Stomach (tissue), 9 donors: Measurements from ENCODE around the gene HYAL1. TPM values are rescaled to one million over a fixed set of nuclear protein-coding genes. Genes with fewer than 3 reads are reported as not detected.

Experiments used
- DNase-seq, 2 donors: peaks; one replicate each; pipeline versions ENCODE4 v3.0.0 to v3.0.0-alpha.2; 2013 to 2019
- H3K27ac ChIP-seq, 5 donors: fragments of 200-600 bp in 4 of 5; sonication (generic) in 4 of 5; one replicate each; pipeline ENCODE4 v1.5.1; 2013 to 2019; ENCODE audit warnings: mild to moderate bottlenecking in 1 of 5, moderate library complexity in 1 of 5
- H3K27me3 ChIP-seq, 3 donors: fragments of 200-600 bp; sonication (generic); one replicate each; pipeline ENCODE4 v1.5.1; 2017 to 2019; ENCODE audit warnings: mixed run types in 1 of 3
- H3K36me3 ChIP-seq, 4 donors: fragments of 200-600 bp; sonication (generic); 1 replicate in 3 of 4; 2 replicates in 1 of 4; pipeline ENCODE4 v1.5.1; 2016 to 2019
- H3K4me1 ChIP-seq, 4 donors: fragments of 200-600 bp; sonication (generic); one replicate each; pipeline ENCODE4 v1.5.1; 2016 to 2019
- H3K4me3 ChIP-seq, 4 donors: fragments of 200-600 bp; sonication (generic) in 3 of 4; one replicate each; pipeline ENCODE4 v1.5.1; 2016 to 2019; ENCODE audit warnings: mild to moderate bottlenecking in 1 of 4
- H3K9me3 ChIP-seq, 4 donors: fragments of 200-600 bp; sonication (generic); one replicate each; pipeline ENCODE4 v1.5.1; 2016 to 2019
- EP300 ChIP-seq: sonication (generic); formaldehyde crosslinking; IDR thresholded peaks from one replicate; pipeline ENCODE4 v1.6.1; 2017; ENCODE audit warnings: antibody characterized with exemption
- POLR2A ChIP-seq, 4 donors: fragments of 450-650 bp; IDR thresholded peaks; one replicate each; pipeline ENCODE4 v1.6.1; 2016; ENCODE audit warnings: antibody characterized with exemption in 4 of 4, control low read depth in 2 of 4, mild to moderate bottlenecking in 1 of 4, moderate library complexity in 1 of 4
- POLR2AphosphoS5 ChIP-seq, 3 donors: sonication (generic); formaldehyde crosslinking; IDR thresholded peaks; one replicate each; pipeline ENCODE4 v1.6.1; 2016; ENCODE audit warnings: antibody characterized with exemption in 3 of 3
- WGBS, 5 donors: extraction: QIAGEN DNeasy Blood & Tissue Kit in 3 of 5; methylation state at CpG; one replicate each; pipeline versions ENCODE4 v1.1.5 to v1.1.7; 2013 to 2018; 5-methylcytosine and 5-hydroxymethylcytosine counted together
- intact Hi-C: fragments of 100-400 bp; cut with DNase I; formaldehyde crosslinking; loops from one replicate; pipeline ENCODE4 v1.15.1; 2023; ENCODE audit warnings: low total_unique reads
- polyA plus RNA-seq, 3 donors: library from polyadenylated mRNA; stranded (reverse); fragments of 200-250 nt; gene quantifications; one replicate each; pipeline ENCODE4 v1.2.3, GENCODE V29; 2013
- total RNA-seq, 5 donors: library from RNA; depleted of rRNA; stranded (reverse); fragments of >200 nt; gene quantifications; one replicate each; pipeline versions ENCODE4 v1.1.0 to v1.2.3, GENCODE V29; 2014 to 2016
- TF ChIP-seq, protein P1 (sequence below), 7 experiments: fragments of 450-650 bp in 4 of 7; fragments of 200-600 bp in 3 of 7; sonication (generic) in 3 of 7; IDR thresholded peaks; one replicate each; pipeline ENCODE4 v1.5.1; 2016 to 2019; ENCODE audit warnings: antibody characterized with exemption in 7 of 7, control low read depth in 2 of 7, mild to moderate bottlenecking in 1 of 7
- donor health status: healthy with polysubstance abuse.
- donor health status: Bipolar disorder and iron deficiency.
- donor health status: healthy.

HYAL1 gene
- total and polyA plus RNA-seq, 8 donors = 1.8 to 38.4 (median 6.3) TPM; not detected in 1

DNA sequence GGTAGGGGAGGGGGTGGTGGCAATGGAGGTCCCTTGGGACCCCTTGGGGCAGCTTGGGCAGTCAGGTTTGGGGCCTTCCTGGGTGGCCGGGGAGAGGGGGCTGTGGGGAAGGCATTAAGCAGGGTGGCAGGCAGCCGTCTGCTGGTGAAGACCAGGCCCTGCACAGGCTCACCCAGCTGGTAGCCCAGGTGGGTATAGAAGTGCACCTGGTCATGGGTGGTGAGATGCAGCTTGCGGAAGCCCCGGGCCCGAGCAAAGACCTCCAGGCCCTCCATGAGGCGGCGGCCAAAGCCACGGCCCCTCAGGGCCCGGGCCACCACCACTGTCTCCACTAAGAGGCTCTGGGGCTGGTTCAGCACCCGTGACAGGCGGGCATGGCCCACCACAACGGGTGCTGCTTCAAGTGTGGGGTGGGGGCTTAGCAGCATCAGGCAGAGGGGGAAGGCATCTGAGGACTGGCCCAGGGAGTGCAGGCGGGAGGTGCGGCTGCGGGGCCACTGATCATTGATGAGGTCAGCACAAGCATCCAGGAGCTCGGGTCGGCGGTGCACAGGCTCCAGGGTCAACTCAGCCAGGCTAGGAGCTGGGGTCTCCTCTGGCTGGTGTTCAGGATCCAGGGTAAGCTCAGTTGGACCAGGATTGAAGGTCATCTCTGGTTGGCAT, 6.5 kb downstream of the HYAL1 start:
- WGBS, 5 donors = 93 to 96% (median 94%) methylated on average over 13 to 18 of the region's 18 CpGs
- TF ChIP-seq POLR2A (IDR thresholded peaks at IDR 0.05) (no peak), EP300 (no peak), POLR2AphosphoS5 (IDR thresholded peaks at IDR 0.05) (no peak)
- TF ChIP-seq, protein P1, sequence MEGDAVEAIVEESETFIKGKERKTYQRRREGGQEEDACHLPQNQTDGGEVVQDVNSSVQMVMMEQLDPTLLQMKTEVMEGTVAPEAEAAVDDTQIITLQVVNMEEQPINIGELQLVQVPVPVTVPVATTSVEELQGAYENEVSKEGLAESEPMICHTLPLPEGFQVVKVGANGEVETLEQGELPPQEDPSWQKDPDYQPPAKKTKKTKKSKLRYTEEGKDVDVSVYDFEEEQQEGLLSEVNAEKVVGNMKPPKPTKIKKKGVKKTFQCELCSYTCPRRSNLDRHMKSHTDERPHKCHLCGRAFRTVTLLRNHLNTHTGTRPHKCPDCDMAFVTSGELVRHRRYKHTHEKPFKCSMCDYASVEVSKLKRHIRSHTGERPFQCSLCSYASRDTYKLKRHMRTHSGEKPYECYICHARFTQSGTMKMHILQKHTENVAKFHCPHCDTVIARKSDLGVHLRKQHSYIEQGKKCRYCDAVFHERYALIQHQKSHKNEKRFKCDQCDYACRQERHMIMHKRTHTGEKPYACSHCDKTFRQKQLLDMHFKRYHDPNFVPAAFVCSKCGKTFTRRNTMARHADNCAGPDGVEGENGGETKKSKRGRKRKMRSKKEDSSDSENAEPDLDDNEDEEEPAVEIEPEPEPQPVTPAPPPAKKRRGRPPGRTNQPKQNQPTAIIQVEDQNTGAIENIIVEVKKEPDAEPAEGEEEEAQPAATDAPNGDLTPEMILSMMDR (IDR thresholded peaks at IDR 0.05) = no peak
- Histone ChIP-seq H3K36me3 (peaks cover 7 to 15% (median 8%) of the 10 kb centered on the region in 4 donors), H3K9me3 (no peaks in the 10 kb centered on the region), H3K4me1 (peaks cover 31 to 60% (median 56%) of the 10 kb centered on the region in 4 donors), H3K27ac (peak overlapping the region in 1 of 5 donors; percentile 13), H3K4me3 (no peak overlapping the region), H3K27me3 (no peaks in the 10 kb centered on the region)
- DNase-seq = no peak
- intact Hi-C loops = no loop called here

DNA sequence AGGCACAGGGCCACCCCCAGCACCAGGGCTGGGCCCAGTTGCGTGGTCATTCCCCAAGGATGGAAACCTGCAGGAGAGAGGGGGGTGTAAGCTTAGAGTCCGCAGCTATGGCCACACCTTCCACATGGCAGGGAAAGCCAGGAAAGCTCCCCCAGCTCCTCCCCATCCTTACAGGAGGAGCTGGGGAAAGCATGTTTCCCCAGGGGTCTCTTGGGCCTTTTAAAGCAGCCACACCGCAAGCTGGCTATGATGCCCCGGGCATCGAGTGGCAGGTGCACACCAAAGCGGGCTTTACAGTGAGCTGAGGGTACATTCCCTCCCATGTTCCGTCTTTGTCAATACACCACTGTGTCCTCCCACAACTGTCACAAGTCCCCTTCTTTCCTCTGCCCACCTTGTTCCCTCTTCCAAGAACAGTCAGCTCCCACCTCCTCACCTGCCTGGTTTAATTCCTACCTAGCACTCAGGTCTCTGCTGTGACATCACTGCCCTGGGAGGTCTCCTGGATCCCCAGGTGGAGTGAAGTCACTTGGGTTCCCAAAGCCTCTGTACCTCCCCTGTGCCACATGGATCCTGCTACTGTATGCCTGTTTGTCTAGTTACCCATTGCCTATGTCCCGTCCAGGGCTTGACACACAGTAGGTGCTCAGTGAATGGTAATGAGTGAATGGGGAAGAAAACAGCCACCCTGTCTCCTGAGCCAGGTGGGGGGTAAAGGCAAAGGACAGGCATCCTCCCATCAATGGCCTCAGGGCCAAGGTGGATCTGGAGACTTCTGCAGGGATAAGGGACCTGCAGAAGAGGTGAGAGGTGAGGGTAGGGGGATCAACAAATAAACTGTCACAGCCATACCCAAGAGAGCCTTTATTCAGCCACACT, 7.6 kb downstream of the HYAL1 start:
- H3K4me1 ChIP-seq = peaks cover 39 to 60% (median 56%) of the 10 kb centered on the region in 4 donors
- H3K27me3 ChIP-seq = no peaks in the 10 kb centered on the region

DNA sequence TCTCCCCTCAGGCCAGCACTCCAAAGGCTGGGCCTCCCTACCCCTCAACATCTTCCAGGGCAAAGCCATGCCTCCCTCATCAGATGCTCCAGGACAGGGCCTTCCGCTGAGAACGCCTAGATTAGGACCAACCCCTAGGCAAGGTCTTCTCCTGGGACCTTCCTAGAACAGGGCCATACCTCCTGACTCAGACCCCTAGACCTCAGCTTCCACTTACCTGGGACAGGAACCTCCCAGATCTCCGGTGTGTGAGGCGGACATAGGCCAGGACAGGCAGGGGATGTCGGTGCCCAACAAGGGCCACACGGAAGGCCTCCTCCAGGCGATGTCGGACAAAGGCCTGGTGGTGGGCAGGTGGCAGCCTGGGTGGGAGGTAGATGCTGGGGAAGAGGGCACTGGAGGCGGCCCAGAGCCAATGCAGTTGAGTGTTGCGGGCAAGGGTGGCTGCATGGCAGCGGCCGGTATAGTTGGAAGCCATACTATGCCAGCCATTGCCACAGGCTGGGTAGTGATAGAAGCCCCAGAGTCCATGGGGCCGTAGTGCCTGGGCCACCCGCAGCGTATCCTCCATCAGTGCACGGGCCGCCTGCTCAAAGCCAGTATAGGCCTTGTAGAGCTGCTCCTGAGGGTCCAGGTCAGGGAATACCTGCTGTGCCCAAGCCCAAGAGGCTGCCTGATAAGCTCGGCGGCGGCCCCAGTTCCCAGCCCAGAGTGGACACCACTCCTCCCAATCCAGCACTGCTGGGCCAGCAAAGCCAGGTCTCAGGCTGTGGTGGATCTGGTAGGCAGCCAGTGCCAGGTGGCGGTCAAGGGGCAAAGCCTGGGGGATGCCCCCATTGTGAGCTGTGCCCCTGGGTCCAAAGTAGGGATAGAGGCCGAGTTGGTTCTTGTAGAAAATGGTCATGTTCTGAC, 8.6 kb downstream of the HYAL1 start:
- no peaks in the 10 kb centered on the region for H3K9me3 ChIP-seq
- WGBS, 5 donors = 90 to 94% (median 92%) methylated on average over 13 to 22 of the region's 22 CpGs
- no peak overlapping the region for H3K4me3 ChIP-seq
- TF ChIP-seq EP300 (no peak), POLR2A (IDR thresholded peaks at IDR 0.05) (no peak), POLR2AphosphoS5 (IDR thresholded peaks at IDR 0.05) (no peak)
- TF ChIP-seq, protein P1 (IDR thresholded peaks at IDR 0.05) = no peak
- DNase-seq = no peak
- peaks cover 39 to 60% (median 56%) of the 10 kb centered on the region in 4 donors for H3K4me1 ChIP-seq
- H3K27me3 ChIP-seq = no peaks in the 10 kb centered on the region
- intact Hi-C loops = no loop called here
- peaks cover 14 to 24% (median 16%) of the 10 kb centered on the region in 4 donors for H3K36me3 ChIP-seq
- peak overlapping the region in 1 of 5 donors; percentile 97 for H3K27ac ChIP-seq

More for the DNA sequence above, 7.6 kb downstream of the HYAL1 start:
- H3K36me3 ChIP-seq = peaks cover 7 to 15% (median 8%) of the 10 kb centered on the region in 4 donors
- DNase-seq = no peak
- TF ChIP-seq POLR2A (IDR thresholded peaks at IDR 0.05) = no peak
- TF ChIP-seq POLR2AphosphoS5 (IDR thresholded peaks at IDR 0.05) = no peak
- TF ChIP-seq, protein P1 (IDR thresholded peaks at IDR 0.05) = no peak
- TF ChIP-seq EP300 = no peak
- intact Hi-C loops = no loop called here
- H3K27ac ChIP-seq = no peak overlapping the region
- no peak overlapping the region for H3K4me3 ChIP-seq
- H3K9me3 ChIP-seq = no peaks in the 10 kb centered on the region
- 86 to 91% (median 89%) methylated on average over 8 of the region's 8 CpGs for WGBS, 5 donors
